ENCODE measurements around the gene TTC36. TPM values are rescaled to one million over a fixed set of nuclear protein-coding genes. Genes with fewer than 3 reads are reported as not detected.

The TTC36 gene
- total and polyA plus RNA-seq, 2 of the 13 experiments (the other 11 are each of a cell fraction or from before 2014, with no cell fraction given): 0.13 to 0.40 TPM

DNA sequence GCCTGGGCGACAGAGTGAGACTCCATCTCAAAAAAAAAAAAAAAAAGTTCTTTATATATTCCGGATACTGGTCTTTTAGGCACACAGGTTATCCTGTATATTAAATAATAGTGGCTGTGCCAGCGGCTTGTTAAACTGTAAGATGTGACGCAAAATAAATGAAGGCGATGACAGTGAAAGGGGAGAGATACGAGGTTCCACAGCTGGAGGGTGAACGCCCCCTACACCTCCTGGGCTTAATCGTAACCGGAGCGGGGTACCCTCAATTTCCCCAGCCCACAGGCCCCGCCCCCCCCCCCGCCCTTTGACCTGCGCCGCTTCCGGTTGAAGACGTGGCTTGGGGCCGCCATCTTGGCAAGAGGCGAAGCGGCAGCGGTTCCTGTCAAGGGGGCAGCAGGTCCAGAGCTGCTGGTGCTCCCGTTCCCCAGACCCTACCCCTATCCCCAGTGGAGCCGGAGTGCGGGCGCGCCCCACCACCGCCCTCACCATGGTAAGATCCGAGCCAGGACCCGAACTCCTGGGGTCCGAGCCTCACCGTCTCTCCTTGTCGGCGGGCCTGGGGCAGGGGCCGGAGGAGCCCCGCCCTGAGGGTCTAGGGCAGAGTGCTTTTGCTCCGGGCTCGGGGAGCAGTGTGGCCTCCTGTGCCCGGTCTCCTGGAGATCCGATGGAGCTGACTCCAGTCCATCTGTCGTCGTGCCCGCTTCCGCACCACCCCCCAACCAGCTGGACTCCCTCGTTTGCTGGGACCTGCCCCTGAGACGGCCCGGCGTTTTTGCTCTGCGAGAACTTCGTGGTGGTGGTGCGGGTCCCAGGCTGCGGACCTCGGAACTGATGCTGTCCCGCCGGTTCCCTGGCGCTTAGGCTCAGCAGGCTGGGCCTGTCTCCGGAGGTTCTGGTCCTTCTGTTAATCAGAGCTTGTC lies 45.0 kb downstream of the TTC36 start, which contains the start of gene ARCN1:
Gene ARCN1 (plus strand): TSS at position 349 of the 920 bp plus-strand sequence. CDS start 139 bp downstream, at position 488.
- BruUV-seq (replicated peaks): no TSS peak
- peak; percentile 61 for DNase-seq (ENCODE audit: low spot score)
- peak within 1 kb of the TSS; percentile 100 for H3K9ac ChIP-seq (ENCODE audit: insufficient read depth, low read depth, low read length)
- no peak within 1 kb of the TSS for H2AFZ ChIP-seq (ENCODE audit: low read length)
- WGBS (ENCODE audit: low lambda C conversion rate): under 1% methylated on average over 16 of the region's 55 CpGs
- FAIRE-seq: no peak
- H3K79me2 ChIP-seq (ENCODE audit: insufficient read depth, low read length): peaks cover 51% of the 10 kb centered on the region
- intact Hi-C loops (cut with micrococcal nuclease; ENCODE audit: unreplicated experiment) (loop anchor here (5.0 kb wide), 1 partner anchor 35 kb away; the partner anchor contains the start of gene PHLDB1), in situ Hi-C loops (cut with HindIII; ENCODE audit: extremely low pct_ligation_motif_present, low pct_unique_long_range_greater_than_20kb) (no loop called here)
- ATAC-seq: peak; percentile 87
- CTCF ChIA-PET (ENCODE audit: low intra/inter-chr PET ratio, low total read pairs): no interaction called here
- peaks cover 0 to 5% of the 10 kb centered on the region in 2 experiments; a peak in 3 of 5 replicates for H3K36me3 ChIP-seq (replicated peaks in 1 of 2; ENCODE audit: control insufficient read depth in 1 of 2, insufficient read depth in 2 of 2, low read length in 2 of 2)
- peaks cover 40% of the 10 kb centered on the region for H4K20me1 ChIP-seq (ENCODE audit: insufficient read depth, low read length)
- peak within 1 kb of the TSS; percentile 68 to 97 (median 94) for H3K4me3 ChIP-seq (replicated peaks in 1 of 3; ENCODE audit: insufficient read depth in 1 of 3, low read depth in 2 of 3, low read length in 3 of 3)
- peak within 1 kb of the TSS; percentile 83 for H3K4me2 ChIP-seq (ENCODE audit: low read depth, low read length)
- H3K9me3 ChIP-seq (ENCODE audit: low read length): no peaks in the 10 kb centered on the region
- peak within 1 kb of the TSS; percentile 95 for H3K27ac ChIP-seq (ENCODE audit: extremely low read length, insufficient read depth, low read length)
- H3K4me1 ChIP-seq (ENCODE audit: insufficient read depth, low read length): peaks cover 52% of the 10 kb centered on the region
- POLR2A ChIA-PET: interaction anchor here (0.7 to 2.7 kb wide), 10 partner anchors 28 to 804 kb away, joined by 3 to 17 read pairs (median 3); partner anchors contain the start of genes PHLDB1 and TMEM25
- no peaks in the 10 kb centered on the region; a peak in 1 of 5 replicates for H3K27me3 ChIP-seq (ENCODE audit: control insufficient read depth in 1 of 2, insufficient read depth in 2 of 2, low read length in 2 of 2)
- TF ChIP-seq MAX (IDR thresholded peaks at IDR 0.05) (peak; percentile 50; the same call in 1 of the 2 replicates), HNRNPL (IDR thresholded peaks at IDR 0.05; ENCODE audit: low read depth, low read length) (0 out of 2 replicates have a peak, but pooled peaks have one; percentile 24), ZNF33B (CRISPR knock-in tag; IDR thresholded peaks at IDR 0.05) (peak; percentile 54; the same call in 1 of the 2 replicates), PHB2 (IDR thresholded peaks at IDR 0.05; ENCODE audit: partially characterized antibody) (no peak), CREM (IDR thresholded peaks at IDR 0.05) (peak; percentile 33; the same call in 1 of the 2 replicates), CREM (CRISPR knock-in tag; IDR thresholded peaks at IDR 0.05) (no peak), GATAD1 (CRISPR knock-in tag; IDR thresholded peaks at IDR 0.05) (peak; percentile 21; the same call in 1 of the 2 replicates), CENPT (CRISPR knock-in tag; IDR thresholded peaks at IDR 0.05; ENCODE audit: low read depth) (no peak), FOXA3 (CRISPR knock-in tag; IDR thresholded peaks at IDR 0.05) (peak; percentile 4; the same call in 1 of the 2 replicates), RFXAP (CRISPR knock-in tag; IDR thresholded peaks at IDR 0.05; ENCODE audit: borderline replicate concordance) (0 out of 2 replicates have a peak, but pooled peaks have one; percentile 68), HINFP (CRISPR knock-in tag; IDR thresholded peaks at IDR 0.05; ENCODE audit: low read depth) (no peak), RFX3 (CRISPR knock-in tag; IDR thresholded peaks at IDR 0.05) (no peak)
- TF ChIP-seq, protein P1, sequence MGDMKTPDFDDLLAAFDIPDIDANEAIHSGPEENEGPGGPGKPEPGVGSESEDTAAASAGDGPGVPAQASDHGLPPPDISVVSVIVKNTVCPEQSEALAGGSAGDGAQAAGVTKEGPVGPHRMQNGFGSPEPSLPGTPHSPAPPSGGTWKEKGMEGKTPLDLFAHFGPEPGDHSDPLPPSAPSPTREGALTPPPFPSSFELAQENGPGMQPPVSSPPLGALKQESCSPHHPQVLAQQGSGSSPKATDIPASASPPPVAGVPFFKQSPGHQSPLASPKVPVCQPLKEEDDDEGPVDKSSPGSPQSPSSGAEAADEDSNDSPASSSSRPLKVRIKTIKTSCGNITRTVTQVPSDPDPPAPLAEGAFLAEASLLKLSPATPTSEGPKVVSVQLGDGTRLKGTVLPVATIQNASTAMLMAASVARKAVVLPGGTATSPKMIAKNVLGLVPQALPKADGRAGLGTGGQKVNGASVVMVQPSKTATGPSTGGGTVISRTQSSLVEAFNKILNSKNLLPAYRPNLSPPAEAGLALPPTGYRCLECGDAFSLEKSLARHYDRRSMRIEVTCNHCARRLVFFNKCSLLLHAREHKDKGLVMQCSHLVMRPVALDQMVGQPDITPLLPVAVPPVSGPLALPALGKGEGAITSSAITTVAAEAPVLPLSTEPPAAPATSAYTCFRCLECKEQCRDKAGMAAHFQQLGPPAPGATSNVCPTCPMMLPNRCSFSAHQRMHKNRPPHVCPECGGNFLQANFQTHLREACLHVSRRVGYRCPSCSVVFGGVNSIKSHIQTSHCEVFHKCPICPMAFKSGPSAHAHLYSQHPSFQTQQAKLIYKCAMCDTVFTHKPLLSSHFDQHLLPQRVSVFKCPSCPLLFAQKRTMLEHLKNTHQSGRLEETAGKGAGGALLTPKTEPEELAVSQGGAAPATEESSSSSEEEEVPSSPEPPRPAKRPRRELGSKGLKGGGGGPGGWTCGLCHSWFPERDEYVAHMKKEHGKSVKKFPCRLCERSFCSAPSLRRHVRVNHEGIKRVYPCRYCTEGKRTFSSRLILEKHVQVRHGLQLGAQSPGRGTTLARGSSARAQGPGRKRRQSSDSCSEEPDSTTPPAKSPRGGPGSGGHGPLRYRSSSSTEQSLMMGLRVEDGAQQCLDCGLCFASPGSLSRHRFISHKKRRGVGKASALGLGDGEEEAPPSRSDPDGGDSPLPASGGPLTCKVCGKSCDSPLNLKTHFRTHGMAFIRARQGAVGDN (CRISPR knock-in tag; IDR thresholded peaks at IDR 0.05): peak; percentile 75
- TF ChIP-seq, protein P2, sequence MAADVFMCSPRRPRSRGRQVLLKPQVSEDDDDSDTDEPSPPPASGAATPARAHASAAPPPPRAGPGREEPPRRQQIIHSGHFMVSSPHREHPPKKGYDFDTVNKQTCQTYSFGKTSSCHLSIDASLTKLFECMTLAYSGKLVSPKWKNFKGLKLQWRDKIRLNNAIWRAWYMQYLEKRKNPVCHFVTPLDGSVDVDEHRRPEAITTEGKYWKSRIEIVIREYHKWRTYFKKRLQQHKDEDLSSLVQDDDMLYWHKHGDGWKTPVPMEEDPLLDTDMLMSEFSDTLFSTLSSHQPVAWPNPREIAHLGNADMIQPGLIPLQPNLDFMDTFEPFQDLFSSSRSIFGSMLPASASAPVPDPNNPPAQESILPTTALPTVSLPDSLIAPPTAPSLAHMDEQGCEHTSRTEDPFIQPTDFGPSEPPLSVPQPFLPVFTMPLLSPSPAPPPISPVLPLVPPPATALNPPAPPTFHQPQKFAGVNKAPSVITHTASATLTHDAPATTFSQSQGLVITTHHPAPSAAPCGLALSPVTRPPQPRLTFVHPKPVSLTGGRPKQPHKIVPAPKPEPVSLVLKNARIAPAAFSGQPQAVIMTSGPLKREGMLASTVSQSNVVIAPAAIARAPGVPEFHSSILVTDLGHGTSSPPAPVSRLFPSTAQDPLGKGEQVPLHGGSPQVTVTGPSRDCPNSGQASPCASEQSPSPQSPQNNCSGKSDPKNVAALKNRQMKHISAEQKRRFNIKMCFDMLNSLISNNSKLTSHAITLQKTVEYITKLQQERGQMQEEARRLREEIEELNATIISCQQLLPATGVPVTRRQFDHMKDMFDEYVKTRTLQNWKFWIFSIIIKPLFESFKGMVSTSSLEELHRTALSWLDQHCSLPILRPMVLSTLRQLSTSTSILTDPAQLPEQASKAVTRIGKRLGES (CRISPR knock-in tag; IDR thresholded peaks at IDR 0.05; ENCODE audit: borderline replicate concordance): 0 out of 2 replicates have a peak, but pooled peaks have one; percentile 35

Measured in HepG2 (cell line).